SHP77 (cell line): ENCODE data around the gene TTC23.

Experiments
- DNase-seq, 2 experiments: peaks; one replicate each; lab custom pipeline; 2025; lab: John Stamatoyannopoulos, UW

Gene TTC23

GRCh38 chr15:99137877-99138276 is 111.5 kb downstream of the TTC23 start:
- no peak for DNase-seq

GRCh38 chr15:99137111-99137546 is 112.3 kb downstream of the TTC23 start:
- DNase-seq: peak; percentile 23 to 32

GRCh38 chr15:99135194-99135593 is 114.2 kb downstream of the TTC23 start:
- no peak for DNase-seq

- DNase-seq: no peak
Observed at GRCh38 chr15:99134317-99134821, 115.0 kb downstream of the TTC23 start.

GRCh38 chr15:99132634-99133287 is 116.6 kb downstream of the TTC23 start:
- no peak for DNase-seq

- no peak for DNase-seq
Observed at GRCh38 chr15:99132122-99132521, 117.3 kb downstream of the TTC23 start.

DNA sequence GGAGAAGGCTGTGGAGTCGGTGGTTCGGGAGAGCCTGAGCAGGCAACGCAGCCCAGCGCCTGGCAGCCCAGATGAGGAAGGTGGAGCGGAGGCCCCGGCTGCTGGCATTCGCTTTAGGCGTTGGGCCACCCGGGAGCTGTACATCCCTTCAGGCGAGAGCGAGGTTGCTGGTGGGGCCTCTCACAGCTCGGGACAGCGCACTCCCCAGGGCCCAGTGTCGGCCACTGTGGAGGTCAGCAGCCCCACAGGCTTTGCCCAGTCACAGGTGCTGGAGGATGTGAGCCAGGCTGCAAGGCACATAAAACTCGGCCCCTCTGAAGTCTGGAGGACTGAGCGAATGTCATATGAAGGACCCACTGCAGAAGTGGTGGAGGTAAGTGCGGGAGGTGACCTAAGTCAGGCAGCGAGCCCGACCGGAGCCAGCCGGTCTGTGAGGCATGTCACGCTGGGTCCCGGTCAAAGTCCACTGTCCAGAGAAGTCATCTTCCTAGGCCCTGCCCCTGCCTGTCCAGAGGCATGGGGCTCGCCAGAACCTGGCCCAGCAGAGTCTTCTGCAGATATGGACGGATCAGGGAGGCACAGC is 117.8 kb downstream of the TTC23 start:
- DNase-seq: no peak

DNA sequence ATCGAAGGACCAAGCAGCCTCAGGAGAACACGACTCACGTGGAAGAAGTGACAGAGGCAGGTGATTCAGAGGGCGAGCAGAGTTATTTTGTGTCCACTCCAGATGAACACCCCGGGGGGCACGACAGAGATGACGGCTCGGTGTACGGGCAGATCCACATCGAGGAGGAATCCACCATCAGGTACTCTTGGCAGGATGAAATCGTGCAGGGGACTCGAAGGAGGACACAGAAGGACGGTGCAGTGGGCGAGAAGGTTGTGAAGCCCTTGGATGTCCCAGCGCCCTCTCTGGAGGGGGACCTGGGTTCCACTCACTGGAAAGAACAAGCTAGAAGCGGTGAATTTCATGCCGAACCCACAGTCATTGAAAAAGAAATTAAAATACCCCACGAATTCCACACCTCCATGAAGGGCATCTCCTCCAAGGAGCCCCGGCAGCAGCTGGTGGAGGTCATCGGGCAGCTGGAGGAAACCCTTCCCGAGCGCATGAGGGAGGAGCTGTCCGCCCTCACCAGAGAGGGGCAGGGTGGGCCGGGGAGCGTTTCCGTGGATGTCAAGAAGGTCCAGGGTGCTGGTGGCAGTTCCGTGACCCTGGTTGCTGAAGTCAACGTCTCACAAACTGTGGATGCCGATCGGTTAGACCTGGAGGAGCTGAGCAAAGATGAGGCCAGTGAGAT is 118.5 kb downstream of the TTC23 start:
- no peak for DNase-seq

DNA sequence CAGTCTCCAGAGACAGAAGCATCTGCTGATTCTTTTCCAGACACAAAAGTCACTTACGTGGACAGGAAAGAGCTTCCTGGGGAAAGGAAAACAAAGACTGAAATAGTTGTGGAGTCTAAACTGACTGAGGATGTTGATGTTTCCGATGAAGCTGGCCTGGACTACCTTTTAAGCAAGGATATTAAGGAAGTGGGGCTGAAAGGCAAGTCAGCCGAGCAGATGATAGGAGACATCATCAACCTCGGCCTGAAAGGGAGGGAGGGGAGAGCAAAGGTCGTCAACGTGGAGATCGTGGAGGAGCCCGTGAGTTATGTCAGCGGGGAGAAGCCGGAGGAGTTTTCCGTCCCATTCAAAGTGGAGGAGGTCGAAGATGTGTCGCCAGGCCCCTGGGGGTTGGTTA is 119.1 kb downstream of the TTC23 start:
- DNase-seq: no peak

GRCh38 chr15:99129644-99130043 is 119.7 kb downstream of the TTC23 start:
- DNase-seq: no peak

DNA sequence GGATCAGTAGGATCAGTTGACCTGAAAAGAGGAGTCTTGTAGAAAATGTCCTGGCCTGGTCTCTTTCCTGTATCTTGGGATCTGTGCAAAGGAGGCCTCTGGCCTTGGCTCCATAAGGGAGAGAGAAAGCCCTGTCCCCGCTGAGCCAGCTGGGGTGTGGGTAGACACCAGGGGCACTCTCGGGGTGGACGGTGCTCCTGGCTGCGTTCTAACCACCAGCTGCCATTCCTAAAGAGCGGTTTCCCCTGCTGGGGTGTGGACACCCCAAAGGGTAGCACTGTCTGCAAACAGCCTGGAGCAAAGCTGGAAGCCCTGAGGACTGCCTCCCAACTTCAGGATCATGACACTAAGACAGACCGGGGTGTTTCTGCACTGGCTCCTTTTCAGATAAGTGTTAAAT is 121.0 kb downstream of the TTC23 start:
- DNase-seq: no peak

DNA sequence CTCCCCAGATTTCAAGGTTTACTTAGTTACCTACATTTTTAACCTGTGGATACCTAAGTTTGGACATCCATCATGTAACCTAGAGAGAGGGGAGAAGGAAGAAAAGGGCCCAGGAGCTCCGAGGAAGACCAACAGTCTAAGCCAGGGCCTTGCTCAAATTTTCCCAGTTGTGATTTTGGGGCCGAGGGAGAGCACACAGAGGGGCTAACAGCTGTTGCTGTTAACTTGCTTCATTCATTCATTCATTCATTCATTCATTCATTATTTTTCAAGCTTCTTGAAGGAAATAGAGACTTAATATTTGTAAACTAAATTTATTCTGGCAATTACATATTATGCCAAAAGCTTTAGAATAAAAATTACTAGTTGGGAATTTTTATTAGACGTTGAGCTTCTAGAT is 121.6 kb downstream of the TTC23 start:
- DNase-seq: no peak

DNA sequence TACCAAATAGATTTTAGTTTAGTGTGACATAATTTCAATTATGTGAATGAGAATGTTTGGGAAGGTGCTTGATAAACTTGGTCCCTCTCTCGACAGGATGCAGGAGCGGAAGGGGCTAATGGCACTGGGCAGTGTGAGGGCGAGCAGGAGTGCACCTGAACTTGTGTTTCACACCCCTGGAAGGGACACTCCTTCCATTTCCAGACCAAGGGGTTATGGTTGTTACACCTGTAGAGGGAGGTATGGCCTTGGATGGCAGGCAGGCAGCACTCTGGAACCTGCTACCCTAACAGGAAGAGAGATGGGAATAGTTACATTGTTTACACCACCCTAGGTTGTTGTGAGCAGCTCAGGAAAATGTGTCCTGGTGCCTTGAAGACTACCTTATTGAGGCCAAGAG is 122.5 kb downstream of the TTC23 start:
- DNase-seq: no peak

DNA sequence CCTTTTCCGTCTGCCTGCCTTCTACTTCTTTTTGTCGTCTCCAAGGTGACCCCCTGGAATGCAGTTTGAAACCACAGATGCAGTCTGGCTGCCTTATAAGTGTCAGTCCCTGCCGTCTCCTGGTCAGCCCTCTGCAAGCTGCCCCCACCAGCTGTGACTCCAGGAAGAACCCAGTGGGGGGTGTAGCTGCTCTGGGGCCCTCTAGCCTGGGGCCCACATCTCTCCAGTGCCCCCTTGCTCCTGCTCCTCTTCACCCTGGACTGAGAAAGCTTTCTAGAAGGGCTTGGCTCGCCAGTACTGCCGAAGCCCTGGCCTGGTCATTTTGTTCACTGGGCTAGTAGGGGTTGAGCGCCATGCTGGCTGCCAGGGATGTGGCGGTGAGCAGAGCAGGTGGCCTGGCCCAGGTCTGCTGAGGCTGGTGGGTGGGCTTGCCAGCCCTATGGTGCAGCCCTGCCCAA is 123.2 kb downstream of the TTC23 start:
- no peak for DNase-seq

GRCh38 chr15:99125061-99125891 is 124.1 kb downstream of the TTC23 start:
- DNase-seq: no peak

- no peak for DNase-seq
Observed at GRCh38 chr15:99124641-99125040, 124.7 kb downstream of the TTC23 start.

DNA sequence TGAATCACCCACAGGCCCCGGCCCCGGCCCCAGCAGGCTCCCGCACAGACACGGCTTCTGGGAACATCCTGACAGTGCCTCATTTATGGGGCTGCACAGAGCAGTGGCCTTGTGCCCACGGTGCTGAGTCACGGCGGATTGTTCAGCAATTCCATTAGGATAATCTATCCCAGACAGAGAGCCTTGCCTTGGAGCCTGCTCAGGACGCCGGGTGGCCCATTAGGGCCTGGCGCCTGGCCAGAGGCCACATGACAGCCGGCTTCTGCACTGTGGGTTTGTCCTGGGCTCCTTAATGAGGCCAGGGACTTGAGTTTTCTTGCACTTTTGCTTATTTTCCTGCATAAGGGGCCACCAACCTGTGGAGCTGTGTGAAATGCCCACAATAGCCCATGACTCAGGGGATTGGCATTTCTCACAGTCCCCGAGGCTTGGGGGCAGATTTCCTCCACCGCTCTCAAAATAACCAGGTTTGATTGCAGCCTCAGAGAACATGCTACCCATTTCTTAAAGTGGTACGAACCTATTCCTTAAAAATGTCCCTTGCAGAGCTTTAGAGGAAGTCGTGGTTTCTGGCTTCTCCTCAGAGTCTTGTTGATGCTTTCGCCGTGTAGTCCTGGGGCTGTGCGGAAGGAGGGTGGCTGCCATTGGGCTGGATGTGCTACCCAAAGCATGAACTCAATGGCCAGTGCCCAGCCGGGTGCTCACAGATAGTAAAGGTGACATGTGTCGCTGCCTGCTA is 125.5 kb downstream of the TTC23 start:
- DNase-seq: peak; percentile 67 to 74

GRCh38 chr15:99122831-99123712 is 126.3 kb downstream of the TTC23 start:
- no peak for DNase-seq

GRCh38 chr15:99121691-99122410 is 127.5 kb downstream of the TTC23 start:
- DNase-seq: no peak

DNA sequence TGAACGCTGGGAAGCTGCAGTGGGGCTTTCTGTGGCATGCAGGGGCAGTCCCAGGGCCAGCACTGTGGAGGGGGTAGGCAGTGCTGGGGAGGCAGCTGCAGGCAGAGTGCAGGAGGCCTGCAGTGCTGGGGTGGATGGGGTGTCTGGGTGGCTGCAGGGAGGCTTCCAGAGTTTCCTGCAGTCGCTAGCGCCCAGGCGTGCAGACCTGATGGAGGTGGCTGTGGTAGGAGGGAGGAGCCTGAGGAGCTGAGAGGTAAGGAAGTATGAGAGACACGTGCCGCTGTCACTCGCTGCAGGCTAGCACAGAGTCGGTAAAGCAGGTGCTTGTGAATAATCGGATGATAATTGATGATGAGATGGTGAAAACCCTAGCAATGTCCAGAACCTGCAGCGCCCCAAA is 128.2 kb downstream of the TTC23 start:
- no peak for DNase-seq
